NCI-H1048 (cell line): ENCODE results near the gene CLIC3.
A peak's percentile ranks its signal among the peaks of the same experiment; 100 is the strongest.

ENCODE experiments used
- DNase-seq: peaks from one replicate; lab custom pipeline; 2025; lab: John Stamatoyannopoulos, UW

CLIC3 gene

DNA sequence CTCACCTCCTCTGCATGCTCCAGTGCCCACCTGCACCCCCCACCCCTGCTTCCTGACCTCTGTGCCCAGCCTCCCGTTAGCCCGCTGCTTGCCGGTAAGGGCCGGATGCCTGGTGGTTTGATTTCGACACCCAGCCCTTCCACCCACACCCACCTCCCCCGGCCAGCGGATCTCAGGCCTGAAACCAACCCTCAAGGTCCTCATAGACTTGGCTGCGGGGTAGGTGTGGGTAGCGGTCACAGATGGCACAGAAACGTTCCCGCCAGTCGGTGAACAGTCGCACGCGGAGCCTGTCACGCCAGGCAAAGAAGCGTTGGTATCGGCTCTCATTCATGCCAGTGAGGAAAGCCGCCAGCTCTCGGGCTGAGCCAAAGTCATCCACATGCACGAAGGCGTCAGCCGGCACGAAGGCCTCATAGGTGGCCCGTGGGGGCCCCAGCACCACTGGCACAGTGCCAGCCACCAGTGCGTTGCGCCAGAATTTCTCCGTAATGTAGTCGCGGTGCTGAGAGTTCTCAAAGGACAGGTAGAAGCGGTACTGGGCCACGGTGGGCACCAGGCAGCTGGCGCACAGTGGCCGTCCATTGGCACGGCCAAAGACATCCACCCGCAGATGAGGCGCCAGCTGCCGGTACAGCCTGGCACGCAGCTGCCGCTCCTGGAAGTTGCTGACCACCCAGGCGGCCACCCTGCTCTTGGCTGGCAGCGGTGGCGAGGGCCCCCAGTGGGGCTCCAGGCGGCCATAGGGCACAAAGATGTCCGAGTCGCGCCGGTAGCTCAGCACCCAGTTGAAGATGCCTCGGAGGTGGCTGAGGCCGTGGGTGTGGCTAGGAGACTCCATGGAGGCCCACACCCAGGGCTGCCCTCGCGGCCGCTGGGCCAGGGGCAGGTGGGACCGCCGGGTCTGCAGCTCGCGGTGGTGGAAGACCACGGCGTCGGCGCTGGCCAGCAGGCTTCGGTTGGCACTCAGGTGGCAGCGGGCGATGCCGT lies 34.5 kb upstream of the CLIC3 start:
- DNase-seq = no peak

DNA sequence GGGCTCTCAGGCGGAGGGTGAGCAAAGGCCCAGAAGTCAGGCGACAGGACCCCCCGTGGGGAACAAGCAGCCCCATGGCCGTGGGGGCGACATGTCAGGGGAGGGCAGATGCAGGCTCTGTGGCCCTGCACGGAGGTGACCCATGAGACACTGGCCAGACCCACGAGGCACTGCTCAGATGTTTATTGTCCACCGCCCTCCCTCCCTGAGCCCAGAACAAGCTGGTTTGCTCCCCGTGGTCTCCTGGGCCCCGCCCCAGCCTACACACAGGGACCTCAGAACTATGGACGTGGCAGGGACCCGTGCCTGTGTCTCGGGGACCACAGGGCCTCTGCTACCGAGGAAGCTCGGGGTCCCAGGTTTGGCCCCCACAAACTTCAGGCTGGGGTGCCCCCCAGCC lies 33.6 kb upstream of the CLIC3 start:
- no peak for DNase-seq

DNA sequence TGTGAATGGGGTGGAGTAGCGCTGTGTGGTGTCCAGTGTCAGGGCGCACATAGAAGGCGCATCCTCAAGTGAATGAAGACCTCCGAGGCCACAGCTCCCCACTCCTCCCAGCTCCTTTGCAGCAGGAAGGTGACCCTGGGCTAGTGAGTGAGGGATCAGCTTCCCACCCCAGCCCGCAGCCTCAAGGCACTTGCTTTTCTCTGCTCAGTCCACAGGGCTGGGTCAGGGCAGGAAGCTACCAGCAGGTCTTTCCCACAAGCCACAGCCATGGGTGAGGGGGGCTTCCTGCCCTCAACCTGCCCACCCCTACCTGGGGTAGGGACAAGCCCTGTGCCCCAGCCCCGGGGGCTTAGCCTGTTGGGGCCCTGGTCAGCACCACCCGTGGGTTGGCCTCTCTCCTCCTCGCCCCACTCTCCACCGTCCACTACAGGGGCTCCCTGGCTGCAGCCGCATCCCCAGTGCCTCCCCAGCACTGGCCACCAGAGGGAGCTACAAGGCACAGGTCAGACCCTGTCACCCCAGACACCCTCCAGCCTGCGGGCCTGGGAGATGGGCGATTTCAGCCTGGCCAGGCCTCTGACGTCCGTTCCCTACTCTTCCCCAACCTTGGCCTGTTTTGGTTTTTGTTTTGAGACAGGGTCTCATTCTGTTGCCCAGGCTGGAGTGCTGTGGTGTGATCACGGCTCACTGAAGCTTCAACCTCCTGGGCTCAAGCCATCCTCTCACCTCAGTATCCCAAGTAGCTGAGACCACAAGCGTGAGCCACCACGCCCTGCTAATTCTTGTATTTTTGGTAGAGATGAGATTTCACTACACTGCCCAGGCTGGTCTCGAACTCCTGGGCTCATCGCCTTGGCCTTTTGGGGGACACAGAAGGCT lies 32.9 kb upstream of the CLIC3 start:
- DNase-seq = no peak

DNA sequence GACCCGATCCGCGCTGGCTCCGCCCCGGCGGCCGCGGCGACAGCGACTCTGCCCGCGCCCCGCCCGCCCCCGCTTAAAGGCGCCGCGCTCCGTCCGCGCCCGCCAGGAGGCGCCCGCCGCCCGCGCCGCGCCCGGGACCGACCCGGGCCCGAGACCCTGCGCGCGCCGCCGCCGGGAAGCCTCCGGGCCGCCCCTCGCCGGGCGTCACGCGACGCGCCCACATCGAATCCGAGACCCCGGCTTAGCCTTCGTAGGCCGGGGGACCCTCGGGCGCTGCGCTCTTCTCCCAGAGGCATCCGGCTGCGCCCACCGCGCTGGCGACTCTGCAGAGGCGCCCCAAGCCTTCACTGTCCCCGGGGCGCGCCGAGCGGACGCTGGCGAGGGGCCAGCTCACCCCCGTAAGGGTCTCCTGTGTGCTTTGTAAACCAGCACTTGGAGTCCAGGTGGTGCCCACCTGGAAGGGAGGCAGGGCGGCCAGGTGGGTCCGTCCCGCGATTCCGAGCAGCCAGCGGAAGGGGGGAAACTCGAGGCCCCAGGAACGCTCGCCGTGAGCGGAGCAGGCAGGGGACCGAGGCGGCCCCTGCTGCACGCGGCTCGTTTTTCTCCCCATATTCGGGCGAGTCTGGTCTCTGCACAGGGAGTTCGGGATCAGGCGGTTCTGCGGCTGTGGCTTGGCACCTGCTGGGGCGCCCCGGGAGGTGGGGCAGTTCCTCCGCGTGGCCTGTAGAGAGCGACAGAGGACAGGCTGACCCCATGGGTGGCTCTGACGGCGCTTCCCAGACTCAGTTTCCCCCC lies 32.1 kb upstream of the CLIC3 start:
- DNase-seq = no peak

DNA sequence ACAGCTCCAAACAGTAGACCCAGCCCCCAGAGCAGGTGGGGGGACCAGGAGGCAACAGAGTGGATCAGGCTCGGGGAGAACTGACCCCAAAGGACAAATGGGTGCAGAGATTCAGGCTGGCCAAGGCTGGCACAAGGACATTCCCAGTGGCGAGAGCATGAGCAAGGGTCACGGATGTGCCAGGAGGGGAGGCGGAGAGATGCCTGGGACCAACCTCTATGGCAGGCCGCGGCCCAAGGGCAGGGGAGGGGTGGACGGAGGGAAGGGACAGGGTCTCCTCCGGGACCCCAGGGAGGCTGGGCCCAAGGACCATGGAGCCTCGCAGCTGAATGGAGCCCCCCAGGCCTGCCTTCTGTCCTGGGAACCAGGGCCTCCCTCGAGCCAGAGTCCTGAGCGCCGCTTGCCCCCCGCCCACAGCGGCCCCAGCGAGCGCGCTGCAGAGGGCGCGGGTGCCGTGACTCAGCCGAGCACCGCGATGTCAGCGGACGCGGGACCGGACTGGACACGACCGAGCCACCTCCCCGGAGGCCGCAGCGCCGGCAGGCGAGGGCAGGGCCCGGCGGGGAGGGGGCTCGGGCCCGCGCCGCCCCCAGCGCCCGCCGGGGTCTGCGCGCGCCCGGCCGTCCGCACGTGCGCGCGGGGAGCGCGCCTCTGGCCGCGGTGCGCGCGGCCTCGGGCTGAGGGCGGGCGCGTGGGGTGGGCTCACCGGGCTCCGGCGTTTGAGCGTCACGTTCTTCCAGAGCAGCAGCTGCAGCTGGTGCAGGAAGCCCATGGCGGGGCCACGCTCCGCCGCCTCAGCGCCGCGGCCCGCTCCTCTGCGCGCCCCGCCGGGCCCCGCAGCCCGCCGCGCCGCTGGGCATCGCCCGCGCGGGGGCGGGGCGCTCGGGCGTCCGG lies 31.2 kb upstream of the CLIC3 start, which contains the start of gene ABCA2:
Gene ABCA2, minus strand, starts transcription at position 869 of the 894 bp plus-strand sequence. Its CDS starts 97 bp downstream, at position 772.
- DNase-seq = peak; percentile 35

DNA sequence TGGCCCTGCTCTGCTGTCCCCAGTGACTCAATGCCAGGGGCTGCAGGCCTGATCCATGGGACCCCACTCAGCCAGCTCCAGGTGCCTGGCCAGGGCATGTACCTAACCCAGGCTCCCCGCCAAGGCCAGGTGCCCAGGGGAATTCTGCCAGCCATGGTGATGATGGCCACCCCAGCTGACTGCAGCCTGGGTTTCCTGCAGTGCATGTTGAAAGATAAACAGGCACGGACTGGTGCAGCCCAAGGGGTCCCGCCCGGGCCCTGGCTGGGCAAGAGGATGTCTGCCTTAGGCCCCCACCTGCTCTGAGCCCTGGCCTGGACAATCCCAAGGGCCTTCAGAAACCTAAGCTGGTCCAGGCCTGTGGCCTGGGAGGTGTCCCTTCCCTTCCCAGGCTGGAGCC lies 30.5 kb upstream of the CLIC3 start:
- DNase-seq = no peak

DNA sequence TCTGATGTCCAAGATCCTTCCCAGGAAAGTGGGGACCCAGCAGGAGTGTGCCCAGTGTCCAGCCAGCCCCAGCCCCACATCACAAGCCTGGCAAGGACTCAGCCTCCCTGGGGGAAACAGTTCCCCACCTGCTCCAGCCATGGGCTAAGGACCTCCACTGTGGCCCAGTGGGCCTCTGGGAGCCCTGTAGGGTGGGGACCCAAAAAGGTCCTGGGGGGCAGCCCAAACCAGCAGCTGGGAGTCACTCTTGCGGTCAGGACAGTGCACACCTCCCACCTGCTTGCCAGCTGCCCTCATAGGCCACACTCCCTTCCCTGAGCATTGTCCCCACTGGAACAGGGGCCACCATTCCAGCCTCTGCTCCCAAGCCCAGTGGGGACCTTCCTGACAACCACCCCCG lies 30.0 kb upstream of the CLIC3 start:
- no peak for DNase-seq

DNA sequence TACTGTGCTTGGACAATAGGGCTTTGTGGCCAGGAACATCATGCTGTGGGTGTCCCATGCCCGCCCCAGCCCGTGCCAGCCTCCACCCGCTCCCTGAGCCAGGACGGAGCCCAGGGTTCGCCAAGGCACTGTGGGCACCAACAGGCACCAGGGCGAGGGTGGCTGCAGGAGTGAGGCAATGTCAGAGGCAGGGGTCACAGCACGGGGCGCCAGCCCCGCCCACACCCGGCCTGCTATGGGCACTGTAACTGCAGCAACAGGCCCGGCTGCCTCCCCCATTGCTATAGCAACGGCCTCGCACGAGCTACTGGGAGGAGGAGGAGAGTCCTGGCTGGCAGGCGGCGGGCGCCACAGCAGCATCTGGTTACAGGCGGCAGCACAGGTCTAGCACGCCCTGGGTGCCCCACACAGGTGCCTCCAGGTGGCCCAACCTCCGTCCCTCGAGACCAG lies 29.2 kb upstream of the CLIC3 start:
- DNase-seq = no peak

DNA sequence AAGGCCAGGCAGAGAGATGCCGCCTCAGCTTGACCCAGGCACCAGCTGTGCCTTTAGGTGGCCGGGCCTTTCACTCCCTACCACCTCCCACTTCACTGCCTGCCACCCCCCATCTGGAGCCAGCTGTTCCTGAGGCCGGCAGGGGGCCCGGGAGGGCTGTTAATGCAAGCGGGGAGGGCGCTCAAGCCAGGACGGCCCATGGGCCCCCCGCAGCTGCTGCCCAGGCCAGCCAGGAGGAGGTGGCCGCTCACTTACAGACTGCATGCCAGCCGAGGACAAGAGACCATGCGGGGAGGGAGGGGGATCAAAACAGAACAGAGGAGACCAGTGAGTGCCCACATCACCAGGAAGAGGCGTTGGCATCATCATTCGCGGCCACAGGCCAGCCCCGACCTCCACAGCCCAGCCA lies 27.2 kb upstream of the CLIC3 start:
- no peak for DNase-seq

DNA sequence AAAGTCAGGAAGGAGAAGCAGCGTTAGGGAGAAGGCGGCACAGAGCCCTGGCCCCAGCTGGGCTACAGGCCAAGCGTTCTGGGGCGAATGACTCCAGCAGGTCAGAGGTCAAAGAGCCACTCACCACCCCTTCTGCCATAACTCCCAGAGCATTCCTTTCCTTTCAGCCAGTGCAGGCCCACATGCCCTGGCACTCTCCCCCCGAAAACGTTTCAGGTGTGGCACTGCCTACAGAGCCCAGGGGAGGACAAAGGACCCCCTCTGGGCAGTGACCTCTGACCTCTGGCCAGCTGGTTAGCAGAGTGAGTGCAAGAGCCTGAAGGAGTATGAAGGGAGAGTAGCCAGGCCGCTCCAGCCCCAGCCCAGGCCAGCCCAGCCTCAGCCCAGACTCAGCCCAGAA lies 26.8 kb upstream of the CLIC3 start:
- DNase-seq = no peak

DNA sequence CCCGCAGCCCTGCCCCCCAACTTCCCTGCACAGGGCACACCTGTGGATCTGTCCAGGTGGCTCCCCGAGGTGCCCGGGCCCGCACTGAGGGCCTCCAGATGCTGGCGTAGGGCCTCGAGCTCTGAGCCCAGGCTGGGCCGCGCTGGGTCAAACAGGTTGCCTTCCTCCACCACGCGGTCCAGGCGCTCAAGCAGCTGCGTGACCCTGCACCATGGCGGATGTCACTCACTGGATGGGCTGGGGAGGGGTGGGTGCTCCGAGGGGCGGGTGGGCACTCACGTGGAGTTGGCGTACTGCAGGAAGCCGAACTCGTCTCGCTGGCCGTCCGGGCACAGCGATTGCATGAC lies 26.3 kb upstream of the CLIC3 start:
- no peak for DNase-seq

DNA sequence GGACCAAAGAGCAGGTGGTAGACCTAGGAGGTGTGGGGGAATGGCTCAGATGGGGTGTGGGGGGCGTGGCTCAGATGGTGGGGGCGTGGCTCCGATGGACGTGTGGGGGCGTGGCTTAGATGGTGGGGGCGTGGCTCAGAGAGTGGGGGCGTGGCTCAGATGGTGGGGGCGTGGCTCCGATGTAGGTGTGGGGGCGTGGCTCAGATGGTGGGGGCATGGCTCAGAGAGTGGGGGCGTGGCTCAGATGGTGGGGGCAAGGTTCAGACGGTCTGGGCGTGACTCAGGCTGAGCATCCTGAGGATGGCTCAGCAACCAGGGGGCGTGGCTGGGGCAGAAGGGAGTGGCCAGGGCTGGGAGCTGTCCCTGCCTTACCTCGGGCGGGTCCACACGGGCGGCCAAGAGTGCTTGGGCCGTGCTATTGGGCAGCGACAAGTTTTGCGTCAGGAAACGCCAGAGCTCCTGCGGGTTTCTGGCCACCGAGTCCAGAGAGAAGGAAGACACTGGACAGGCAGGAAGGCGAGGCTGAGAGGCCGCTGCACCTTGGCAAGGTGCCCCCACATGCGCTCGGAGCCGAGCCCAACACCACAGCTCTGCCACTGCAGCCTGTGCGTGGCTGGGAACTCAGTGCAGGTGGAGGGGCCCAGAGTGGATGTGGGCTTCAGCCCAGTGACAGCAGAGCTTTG lies 25.8 kb upstream of the CLIC3 start:
- peak; percentile 94 for DNase-seq

DNA sequence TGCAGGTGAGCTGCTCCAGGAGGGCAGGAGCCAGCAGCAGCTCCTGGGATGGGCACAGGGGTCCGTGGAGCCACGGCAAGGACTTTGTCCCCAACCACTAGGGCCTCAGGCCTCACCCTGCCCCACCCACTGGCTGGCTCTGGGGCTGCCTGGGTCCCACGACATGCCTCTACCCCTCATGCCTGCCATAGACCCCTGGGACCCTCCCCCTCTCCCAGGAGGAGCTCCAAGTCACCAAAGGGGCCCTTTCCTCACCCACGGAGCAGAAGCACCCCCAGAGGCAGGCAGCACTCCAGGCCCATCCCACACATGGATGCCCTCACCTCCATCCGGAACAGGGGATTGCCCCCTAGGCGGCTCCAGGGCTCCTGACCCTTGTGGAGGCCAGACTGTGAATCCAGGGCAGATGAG lies 25.2 kb upstream of the CLIC3 start:
- DNase-seq = no peak

DNA sequence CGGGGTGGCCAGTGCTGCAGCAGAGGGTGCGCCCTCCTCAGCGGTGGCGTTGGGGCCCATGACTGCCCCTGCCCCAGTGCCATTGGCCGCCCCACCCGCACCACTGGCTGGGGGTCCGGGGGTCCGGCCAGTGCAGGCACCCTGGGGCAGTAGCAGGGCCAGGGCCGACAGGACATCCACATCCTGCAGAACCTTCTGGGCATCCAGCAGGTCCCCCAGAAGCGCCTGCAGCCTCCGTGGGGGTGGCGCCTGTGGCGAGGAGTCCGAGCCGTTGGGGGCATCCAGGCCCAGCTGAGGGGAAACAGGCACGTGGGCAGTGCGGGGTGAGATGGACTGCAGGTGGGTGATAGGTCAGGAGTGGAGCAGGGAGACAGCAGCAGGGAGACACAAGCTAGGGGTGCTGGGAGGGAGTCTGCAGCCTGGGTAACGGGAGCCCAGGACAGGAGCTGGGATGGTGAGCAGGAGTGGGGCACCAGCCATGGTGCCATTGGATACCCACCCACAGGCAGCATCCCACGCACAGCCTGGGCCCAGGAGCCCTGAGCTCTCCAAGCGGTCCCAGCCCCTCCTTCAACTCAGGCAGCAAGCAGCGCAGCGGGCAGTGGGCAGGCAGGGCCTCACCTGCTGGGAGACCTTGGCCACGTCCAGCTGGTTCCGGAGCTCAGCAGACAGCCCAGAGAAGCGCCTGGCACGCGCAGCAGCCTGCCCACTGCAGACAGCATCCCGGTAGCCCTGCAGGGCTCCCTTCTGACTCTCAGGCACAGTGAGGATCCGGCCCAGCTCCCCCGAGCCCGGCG lies 24.6 kb upstream of the CLIC3 start:
- DNase-seq = no peak

DNA sequence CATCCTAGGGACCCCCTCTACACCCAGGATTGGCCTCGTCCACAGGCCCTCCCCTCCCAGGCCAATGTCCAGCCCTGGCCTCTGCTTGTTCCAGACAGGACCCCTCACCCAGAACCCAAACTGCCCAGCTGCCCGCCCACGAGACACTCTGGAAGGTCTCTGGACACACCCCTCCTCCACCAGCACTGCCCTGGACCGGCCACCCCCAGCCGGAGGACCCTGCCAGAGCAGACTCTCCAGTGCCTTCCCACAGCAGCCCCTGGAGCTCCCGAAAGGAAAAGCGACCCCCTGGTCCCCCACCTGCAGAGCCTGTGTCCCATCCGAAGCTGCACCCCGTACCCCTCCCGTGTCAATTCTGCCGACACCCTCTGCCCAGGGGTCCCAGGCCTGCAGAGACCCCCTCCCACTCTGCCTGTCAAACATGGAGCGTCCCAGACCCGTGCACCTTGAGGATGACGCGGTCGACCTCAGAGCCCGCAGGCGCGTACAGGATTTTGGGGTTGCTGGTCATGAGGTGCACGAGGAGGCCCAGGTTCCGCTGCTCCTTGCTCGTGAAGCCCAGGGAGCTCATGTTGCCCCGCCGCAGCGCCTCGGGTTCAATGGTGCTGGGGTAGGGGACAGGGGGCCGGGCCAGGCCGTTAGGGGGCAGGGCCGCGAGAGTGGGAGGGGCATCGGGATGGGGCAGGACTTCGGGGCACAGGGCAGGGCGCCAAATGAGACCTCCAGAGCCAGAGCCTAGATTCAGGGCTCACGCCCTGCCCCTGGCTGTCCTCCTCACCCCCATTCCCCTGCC lies 23.7 kb upstream of the CLIC3 start:
- no peak for DNase-seq

DNA sequence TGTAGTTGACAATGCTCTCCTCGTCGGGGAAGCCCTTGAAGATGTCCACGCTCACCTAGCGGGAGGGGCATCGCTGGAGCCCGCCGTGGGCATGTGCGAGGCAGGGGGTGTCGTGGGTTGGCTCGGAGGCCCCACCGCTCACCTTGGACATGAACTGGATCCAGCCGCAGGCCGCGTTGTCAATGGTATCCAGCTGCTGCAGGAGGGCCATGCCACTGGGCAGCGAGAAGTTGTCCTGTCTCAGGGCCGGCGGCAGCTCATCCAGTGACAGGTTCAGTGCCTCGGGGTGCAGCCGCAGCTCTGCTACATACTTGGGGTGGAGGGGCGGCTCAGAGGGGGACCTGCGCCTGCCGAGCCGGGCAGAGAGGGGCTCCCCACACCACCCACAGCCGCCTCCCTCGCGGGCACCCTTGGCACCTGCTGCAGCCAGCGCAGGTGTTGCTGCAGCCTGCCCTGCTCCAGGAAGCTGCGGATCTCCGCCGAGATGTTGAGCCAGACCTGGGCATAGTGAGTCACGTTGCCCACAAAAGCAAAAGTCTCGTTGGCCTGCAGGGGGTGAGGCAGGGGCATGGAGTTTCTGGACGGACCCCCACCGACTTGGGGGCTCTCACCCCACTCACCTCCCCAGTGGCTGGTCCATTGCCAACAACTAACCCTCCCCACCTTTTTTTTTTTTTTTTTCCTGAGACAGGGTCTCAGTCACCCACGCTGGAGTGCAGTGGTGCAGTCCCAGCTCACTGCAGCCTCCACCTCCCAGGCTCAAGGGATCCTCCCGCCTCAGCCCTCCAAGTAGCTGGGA lies 22.6 kb upstream of the CLIC3 start:
- no peak for DNase-seq

DNA sequence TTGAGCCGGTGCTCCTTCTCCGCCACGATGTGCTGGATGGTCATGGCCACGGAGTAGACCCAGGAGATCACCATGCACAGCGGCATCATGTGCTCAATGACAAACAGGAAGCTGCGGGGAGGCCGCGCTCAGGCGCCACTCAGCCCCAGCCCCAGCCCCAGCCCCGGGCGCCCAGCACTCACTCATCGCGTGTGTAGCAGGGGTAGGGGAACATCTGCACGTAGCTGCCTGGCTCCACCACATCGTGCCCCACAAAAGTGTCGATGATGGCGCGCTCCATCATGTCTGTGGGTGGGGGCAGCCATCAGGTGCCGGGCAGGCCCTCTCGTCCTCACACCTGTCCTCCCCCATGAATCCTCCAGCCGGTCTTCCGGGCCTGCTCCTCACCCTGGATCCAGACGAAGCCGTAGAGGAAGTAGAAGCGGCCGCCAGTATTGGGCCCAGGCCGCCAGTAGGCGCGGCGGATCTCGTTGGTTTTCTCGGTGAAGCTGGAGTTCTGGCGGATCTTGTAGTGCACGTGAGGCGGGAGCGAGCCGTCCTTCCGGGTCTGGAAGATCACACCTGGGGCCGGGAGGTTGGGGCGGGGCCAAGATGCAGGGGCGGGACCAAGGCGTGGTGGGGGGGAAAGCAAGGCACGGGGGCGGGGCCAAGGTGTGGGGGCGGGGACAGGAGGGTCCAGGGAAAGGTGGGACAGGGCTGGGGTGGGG lies 21.6 kb upstream of the CLIC3 start:
- no peak for DNase-seq
